VCaP (cell line): Measurements from ENCODE around the gene SLC4A5.

Experiments
- H3K27ac ChIP-seq: fragments of 450-650 bp; 2 replicates; pipeline ENCODE4 v1.5.1; 2017
- TF ChIP-seq, protein P1 (sequence below): fragments of 450-650 bp; conservative IDR thresholded peaks from 2 replicates; pipeline ENCODE4 v1.5.1; 2017; ENCODE audit warnings: mild to moderate bottlenecking, moderate library complexity

The SLC4A5 gene

DNA sequence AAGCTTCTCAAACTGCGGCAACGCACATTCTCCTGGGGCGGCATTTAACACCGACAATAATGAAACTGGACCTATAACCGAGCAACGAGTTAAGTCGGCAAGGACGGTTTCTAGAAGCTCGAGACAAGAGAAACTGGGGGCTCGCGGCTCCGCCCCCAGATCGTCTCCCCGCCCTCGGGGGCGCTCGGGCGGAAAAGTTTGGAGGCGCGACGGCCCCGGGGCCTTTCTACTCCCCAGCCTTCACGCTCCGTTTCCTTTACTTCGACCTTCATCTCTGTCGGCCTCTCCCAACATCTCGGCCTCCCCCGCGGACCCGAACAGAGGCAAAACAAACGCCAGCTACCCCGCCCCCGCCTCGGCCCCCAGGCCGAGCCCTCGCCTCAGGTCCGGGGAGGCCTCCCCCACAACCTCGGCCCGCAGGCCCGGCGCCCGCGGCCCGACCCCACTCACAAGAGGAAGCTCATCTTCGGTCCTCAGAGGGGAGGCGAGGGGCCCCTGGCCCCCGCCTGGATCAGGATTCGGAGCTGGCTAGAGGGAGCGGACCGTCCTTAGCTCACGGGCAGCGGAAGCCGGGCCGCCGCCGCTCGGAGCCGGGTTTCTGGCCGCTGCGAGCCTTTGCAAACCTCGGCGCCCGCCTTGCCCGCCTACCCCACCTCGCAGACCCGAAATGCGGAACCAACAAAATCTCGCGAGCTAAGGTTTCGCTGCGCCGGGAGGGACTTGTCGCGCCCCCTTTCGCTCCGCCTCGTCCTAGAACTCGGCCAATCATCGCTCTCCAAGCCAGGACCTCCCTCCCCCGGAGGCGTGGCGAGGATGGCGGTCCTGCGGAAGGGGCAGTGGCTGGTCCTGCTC lies 164.8 kb downstream of the SLC4A5 start, which contains the start of gene MOB1A:
MOB1A (minus strand) TSS at position 669 of the 852 bp plus-strand sequence; CDS start at position 464, 205 bp downstream.
- peak within 1 kb of the TSS; percentile 85 for H3K27ac ChIP-seq
- TF ChIP-seq, protein P1, sequence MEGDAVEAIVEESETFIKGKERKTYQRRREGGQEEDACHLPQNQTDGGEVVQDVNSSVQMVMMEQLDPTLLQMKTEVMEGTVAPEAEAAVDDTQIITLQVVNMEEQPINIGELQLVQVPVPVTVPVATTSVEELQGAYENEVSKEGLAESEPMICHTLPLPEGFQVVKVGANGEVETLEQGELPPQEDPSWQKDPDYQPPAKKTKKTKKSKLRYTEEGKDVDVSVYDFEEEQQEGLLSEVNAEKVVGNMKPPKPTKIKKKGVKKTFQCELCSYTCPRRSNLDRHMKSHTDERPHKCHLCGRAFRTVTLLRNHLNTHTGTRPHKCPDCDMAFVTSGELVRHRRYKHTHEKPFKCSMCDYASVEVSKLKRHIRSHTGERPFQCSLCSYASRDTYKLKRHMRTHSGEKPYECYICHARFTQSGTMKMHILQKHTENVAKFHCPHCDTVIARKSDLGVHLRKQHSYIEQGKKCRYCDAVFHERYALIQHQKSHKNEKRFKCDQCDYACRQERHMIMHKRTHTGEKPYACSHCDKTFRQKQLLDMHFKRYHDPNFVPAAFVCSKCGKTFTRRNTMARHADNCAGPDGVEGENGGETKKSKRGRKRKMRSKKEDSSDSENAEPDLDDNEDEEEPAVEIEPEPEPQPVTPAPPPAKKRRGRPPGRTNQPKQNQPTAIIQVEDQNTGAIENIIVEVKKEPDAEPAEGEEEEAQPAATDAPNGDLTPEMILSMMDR: no peak

DNA sequence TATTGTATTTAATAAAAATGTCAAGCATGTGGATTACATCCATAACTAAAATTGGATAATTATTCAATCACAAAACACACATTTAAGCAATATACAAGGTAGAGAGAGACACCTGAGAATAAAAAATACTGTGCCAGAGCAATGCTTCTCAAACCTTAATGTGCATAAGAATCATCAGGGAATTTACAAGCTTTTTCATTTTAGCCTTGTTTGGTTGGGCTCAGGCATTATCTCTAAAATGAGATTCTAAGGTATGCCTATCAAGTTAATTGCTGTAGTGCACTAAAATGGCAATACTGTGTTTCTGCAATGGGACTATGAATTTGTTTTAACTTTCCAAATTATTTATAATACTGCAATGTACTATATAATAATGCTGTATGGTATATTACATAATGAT lies 165.5 kb downstream of the SLC4A5 start:
- H3K27ac ChIP-seq: peak overlapping the region; percentile 85
- TF ChIP-seq, protein P1: no peak

DNA sequence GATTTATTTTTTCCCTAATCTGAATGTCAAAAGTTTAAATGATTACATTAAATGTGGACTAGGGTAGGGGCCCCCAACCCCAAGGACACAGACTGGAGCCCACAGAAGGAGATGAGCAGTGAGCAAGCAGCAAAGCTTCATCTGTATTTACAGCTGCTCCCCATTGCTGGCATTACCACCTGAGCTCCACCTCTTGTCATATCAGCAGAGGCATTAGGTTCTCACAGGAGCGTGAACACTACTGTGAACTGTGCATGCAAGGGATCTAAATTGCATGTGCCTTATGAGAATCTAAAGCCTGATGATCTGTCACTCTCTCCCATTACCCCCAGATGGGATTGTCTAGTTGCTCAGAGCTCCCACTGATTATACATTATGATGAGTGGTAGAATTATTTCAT lies 168.3 kb downstream of the SLC4A5 start:
- TF ChIP-seq, protein P1: no peak
- H3K27ac ChIP-seq: no peak overlapping the region

DNA sequence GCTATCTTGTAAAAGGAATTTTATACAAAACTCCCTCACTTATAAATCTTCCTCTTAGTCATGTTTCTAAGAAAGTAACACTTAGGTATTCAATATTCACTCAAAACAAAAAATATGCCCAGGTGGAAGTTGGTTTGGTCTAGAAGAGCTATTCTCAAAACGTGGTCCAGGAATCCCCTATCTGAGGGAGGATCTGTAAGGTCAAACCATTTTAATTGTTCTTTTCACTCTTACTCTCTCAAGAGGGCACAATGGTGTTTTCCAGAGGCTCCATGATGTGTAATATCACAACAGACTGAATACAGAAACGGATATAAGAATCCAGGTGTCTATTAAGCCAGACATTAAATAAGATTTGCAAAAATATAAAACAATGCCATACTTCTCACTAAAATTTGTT lies 174.5 kb downstream of the SLC4A5 start:
- TF ChIP-seq, protein P1: no peak
- no peak overlapping the region for H3K27ac ChIP-seq
